Subcutaneous preadipocyte (primary cell): ENCODE measurements around the gene ATP1A3. TPM values are rescaled to one million over a fixed set of nuclear protein-coding genes. Genes with fewer than 3 reads are reported as not detected.

Source experiments
- total RNA-seq: library from RNA; depleted of rRNA; stranded (reverse); fragments of >200 nt; gene quantifications from 2 replicates; pipeline ENCODE4 v1.2.3, GENCODE V29; 2012

Gene ATP1A3
- under 0.01 TPM in 1 of 2 replicates, not detected in the other for total RNA-seq

GRCh38 chr19:41993612-41994483 lies at the start of gene ATP1A3:
Gene ATP1A3, minus strand, starts transcription at chr19:41994230. Its CDS starts 154 bp downstream, at chr19:41994076.

GRCh38 chr19:41959056-41960053 lies 34.7 kb downstream of the ATP1A3 start, which contains the start of gene RABAC1:
Gene RABAC1, minus strand, starts transcription at chr19:41959321. Its CDS starts 29 bp downstream, at chr19:41959292.

DNA sequence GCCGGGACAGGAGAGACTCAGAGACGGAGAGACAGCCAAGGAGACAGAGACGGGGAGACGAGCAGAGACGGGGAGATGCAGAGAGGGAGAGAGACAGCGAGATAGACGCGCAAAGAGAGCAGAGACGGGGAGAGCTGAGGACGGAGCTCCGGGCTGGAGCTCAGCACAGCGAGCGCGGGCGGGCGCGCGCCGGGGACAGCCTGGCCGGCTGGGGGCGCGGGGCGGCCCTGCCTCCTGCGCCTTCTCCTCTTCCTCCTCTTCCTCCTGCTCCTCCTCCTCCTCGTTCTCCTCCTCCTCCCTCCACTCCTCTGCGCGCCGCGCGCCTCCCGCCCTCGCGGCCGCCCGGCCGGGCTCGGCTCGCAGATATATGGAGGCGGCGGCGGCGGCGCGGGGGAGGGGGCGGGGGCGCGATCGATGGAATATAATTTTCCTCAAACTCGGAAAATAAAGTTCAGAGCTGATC lies 65.8 kb downstream of the ATP1A3 start, which contains the start of gene ERFL:
Gene ERFL (minus strand): TSS at position 229 of the 463 bp plus-strand sequence. CDS start 15,530 bp downstream, outside the sequence.

Other genes starting within 250 kb of the ATP1A3 start
- gene CEACAM6, start 238.7 kb downstream of the ATP1A3 start, total RNA-seq: not detected in 2 replicates
- gene CEACAM3, start 197.6 kb downstream of the ATP1A3 start, total RNA-seq: not detected in 2 replicates
- not detected in 2 replicates for gene LYPD4, start 149.5 kb downstream of the ATP1A3 start, total RNA-seq
- not detected in 2 replicates for gene DMRTC2, start 149.2 kb downstream of the ATP1A3 start, total RNA-seq
- gene RPS19, start 134.0 kb downstream of the ATP1A3 start, total RNA-seq: 442 and 1,330 TPM in 2 replicates
- not detected in 2 replicates for gene CD79A, start 117.0 kb downstream of the ATP1A3 start, total RNA-seq
- 30.9 and 45.7 TPM in 2 replicates for gene ARHGEF1, start 111.0 kb downstream of the ATP1A3 start, total RNA-seq
- gene ERFL, start 65.8 kb downstream of the ATP1A3 start, total RNA-seq: under 0.01 TPM in 1 of 2 replicates, not detected in the other
- gene RABAC1, start 34.9 kb downstream of the ATP1A3 start, total RNA-seq: 75.3 and 170 TPM in 2 replicates
- not detected in 2 replicates for gene GRIK5, start 76.0 kb upstream of the ATP1A3 start, total RNA-seq
- gene ZNF574, start 81.9 kb upstream of the ATP1A3 start, total RNA-seq: 16.2 and 24.2 TPM in 2 replicates
- gene POU2F2, start 138.2 kb upstream of the ATP1A3 start, total RNA-seq: 0.37 and 1.4 TPM in 2 replicates
- gene DEDD2, start 223.4 kb upstream of the ATP1A3 start, total RNA-seq: 11.8 and 17.6 TPM in 2 replicates
- 14.7 and 19.4 TPM in 2 replicates for gene ZNF526, start 226.1 kb upstream of the ATP1A3 start, total RNA-seq
- 15.4 and 24.6 TPM in 2 replicates for gene GSK3A, start 248.4 kb upstream of the ATP1A3 start, total RNA-seq